Eye (tissue), 1 donor: Measurements from ENCODE around the gene ZKSCAN3.
"Not testable (repeated sequence)": the region's sequence is repeated elsewhere in the genome, so short reads cannot be mapped to it uniquely, and the experiment has no call there.

Experiments
- DNase-seq: peaks from one replicate; pipeline ENCODE4 v3.0.0-alpha.2; 2015

ZKSCAN3 gene

DNA sequence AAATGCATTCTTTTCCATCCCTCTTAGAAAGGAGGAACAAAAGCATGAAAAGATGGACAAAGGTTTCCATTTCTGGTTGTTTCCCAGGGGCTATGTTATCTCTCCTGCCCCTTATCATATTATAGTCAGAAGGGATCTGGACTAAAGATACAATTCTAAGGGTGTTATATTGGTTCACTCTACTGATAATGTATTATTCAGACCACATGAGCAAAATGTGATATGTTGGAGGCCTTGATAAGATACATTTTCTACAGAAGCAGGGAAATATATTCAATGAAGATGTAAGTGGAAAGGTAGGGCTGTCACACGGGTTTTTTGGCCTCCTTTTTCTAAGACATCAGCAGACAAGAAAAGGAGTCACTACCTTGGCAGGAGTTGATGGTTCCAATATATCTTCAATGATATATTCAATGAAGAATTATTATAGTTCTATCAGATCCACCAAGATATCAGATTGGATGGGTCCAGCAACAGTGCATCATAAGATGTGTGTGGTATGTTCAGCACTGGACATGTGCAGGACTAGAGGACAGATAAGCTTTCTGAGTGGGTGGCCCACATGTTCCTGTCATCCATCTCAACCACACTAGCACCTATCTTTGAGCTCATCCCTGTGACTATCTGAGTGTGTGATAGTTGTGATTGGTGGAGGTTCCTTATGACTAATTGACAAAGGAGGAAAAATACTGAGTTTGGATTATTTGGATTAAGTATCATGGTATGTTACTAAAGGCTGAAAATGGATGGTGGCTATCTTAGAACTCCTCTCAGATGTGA lies 5.7 kb upstream of the ZKSCAN3 start:
- no peak for DNase-seq

DNA sequence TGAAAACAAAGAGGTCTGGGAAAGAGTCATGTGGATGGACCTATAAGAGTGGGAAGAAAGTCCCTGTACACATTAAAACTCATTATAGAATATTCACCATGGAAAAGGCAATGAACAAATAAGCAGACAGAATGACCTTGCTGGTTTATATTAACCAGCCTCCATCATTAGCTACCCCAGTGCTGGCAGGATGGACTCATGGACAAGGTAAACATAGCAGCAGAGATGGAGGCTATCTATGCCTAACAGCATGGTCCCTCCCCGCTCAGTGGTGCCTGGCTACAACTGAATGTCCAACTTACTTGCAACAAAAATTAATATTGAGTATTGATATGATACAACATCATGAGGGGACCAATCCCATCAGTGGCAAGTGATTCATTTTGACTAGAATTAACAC lies 4.5 kb upstream of the ZKSCAN3 start:
- no peak for DNase-seq

DNA sequence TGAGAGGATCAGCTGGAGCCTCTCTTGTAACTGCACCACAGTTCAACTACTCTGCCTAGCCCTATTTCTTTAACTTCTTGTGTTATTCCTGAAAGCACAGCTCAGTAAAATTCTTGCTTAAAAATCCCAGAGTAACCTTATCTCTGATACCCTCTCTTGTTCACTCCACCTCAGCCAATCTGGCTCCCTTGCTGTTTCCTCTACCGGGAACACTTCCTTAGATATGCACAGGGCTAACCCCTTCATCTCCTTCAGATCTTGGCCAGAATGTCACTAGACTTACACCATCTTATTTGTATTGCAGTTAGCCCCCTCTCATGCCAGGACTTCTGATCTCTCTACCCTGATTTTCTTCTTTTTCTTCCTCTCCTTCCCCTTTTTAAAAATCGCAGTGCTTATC lies 2.6 kb upstream of the ZKSCAN3 start:
- DNase-seq: no peak

DNA sequence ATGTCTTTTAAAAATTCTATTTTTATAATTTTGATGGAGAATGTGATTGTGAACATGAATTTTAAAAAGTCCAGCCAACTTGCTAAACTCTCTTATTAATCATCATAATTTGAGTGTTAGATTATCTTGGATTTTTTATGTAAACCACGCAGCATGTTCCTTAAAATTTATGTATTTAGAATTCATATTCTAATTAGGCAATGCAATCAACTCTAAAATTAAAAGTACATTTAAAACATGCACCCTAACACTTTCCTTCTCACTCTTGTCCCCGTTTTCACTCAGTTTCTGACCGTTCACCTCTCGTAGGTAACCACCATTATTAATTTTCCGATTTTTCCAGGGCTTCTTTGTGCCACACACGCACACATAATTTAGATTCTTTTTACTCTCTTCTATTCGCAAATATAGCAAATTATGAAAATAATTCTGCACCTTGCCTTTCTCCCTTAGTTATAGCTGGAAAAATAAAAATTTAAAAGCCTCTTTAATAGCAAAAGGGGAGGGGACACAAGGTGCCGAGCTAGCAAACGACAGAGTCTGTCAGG lies 329 bp upstream of the ZKSCAN3 start:
- DNase-seq: no peak

DNA sequence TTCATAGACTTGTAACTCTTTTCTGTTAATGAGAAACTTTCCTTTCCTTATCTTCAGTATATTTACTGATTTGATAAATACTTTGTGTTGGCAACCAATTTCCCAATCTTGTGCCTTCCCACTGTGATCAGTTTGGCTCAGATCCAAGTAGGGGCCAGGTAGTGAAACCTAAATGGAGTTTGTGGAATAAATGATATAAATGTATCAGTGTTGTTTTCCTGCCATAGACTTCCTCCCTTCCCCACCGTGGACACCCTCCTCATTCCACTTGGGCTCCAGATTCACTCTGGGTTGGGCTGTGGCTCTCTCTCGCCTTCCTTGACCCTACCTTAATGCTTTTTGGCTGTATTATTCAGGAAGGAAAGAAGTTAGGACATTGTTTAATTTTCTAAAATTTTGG lies 1.3 kb downstream of the ZKSCAN3 start:
- DNase-seq: no peak

DNA sequence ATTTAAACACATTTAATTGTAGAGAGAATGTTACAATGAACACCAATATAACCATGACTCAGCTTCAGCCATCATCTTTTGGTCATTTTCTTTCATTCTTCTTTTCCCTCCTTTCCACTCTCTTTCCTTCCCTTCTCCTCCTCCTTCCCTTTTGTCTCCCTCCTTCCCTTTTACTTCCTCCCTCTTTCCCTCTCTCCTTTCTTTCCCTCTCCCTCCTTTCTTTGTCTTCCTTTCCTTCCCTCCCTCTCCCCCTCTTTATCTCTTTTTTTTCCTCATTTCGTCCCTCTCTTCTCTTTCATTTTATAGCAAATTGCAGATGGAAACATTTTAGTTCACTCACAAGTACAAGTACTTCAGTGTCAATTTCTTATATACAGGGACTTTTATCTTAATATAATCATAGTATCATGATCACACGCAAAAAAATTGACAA lies 1.8 kb downstream of the ZKSCAN3 start:
- DNase-seq: no peak

DNA sequence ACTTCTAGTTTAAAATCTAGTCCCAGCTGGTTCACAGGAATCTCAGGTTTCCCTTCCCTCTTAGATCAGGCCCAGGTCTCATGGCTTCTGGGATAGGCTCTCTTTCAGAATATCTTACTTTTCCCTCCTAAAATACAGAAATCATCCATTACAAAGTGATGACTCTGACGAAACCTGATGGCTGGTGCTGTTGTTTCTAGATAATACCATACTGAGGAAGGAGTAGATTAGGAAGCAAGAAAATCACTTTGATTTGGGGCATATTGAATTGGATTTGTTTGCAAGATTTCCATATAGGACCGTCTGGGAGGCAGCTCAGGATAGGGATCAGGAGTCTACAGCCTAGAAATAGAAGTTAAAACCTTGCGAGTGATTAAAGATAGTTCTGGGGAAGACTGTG lies 3.6 kb downstream of the ZKSCAN3 start:
- DNase-seq: no peak

DNA sequence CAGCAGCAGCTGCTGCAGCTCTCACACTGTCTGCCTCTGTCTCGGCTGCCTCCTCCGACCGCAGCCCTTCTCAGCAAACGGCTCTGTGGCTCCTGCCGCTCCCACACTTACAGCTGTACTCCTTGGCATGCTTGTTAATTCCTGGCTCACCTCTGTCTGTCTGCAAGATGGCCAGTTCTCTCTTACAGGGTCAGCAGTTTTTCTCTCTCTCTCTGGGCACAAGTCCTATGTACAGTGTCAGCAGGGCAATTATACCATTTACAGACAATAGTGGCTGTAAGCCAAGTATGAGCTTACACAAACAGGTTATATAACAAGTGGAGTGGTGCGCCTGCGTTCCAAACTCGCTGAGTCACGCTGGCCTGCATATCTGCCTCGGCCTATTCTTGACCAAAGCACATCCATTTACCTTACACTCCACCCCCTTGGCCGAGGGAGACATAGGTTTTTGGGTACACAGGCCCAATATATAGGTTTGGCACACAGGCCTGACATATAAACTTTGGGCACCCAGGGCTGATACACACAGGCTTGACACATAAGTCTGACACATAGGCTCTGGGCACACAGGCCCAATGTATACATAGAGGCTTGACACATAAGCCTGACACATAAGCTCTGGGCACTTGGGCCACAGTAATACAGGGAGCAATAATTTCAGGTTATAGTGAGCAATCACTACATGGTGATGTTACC lies 4.4 kb downstream of the ZKSCAN3 start:
- DNase-seq: no peak

DNA sequence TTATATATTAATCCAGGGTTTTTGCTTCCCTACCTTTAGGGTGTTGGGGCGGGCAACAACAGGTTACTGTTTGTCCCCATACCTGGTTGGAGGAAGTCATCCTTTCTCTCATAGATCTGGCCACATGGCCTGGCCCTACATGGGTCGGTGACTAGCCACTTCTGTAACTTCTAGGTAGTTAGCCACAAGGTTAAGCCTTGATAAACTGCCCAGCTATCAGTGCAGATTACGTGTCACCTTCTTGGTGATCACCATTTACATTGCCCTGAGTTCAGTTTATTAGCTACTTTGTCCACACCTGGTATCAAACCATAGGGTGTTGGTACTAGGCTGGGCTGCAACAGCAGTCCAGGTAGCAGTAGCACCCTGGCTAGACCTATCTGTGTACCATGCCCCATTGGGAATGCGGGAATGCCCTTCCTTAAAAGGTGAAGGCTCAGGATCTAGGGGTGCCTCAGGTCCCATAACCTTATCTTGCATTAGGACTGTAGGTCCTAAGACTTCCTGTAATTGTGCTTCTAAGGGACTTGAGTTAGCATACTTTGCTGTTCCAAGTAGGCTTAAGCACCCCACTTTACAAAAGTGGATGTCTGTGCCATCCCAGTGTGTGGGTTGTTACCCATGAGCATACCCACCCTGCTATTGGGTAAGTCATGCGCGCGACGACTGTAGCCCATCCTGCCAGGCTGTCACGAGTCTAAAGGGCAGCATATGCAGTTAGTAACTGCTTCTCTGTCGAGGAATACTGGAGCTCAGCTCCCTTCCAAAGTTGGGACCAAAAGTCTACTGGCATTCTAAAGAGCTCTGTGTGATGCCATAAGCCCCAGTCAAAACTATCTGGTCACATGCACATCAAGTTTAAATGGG lies 5.2 kb downstream of the ZKSCAN3 start:
- no peak for DNase-seq

DNA sequence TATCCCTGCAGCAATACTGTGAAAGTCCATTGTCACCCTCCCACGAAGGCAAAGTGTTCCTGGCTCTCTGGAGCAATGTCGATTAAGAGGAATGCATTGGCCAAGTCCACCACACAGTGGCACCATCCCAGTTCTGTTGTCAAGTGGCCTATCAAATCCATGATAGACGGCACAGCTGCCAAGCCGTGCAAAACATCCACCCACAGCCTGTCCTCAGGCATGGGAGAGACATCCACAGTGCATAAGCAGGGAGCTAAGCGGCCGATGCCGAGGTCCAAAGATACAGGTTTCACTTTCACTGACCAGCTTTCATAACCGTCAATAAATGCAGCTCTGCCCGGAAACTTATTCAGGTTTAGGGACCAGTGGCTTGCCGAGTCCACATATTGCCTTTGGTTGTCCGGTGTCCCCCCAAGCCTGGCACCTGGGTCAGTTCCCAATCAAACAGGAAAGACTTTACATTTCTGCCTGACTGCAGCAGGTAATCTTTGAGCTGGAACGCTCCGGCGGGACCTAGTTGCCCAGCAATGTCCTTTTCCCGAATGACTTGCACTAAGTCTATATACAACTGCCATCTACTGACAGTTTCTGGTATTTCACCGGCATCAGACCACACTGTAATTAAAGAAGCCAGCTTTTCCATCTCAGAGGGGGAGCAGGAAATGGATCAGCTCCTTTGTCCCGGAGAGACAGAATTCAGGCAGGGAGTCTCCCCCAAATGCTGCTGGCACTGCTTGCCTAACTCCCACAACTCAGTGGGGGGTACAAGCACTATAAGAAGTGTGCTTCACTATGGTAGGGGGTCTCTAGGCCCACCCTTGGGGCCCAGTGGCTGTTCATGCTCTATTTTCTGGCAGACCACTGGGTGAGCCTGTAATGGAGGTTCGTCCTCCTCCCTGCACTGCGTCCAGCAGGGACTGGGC lies 6.3 kb downstream of the ZKSCAN3 start:
- peak; percentile 96 for DNase-seq

DNA sequence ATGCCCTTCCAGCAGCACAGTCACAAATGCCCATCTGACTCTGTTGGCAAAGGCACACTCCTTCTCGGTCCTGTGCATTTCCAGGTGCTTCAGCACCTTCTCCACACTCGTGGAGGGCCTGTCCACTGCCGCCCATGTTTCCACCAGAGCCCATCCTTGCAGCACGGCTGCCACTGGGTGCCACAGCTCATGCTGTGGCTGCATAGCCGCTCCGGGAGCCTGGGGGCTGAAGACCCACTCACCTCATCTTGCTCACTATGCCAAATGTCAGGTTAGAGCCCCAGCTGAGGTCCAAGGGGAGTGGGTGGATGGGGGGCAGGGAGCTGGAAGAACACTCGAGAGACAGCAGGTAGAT lies 6.9 kb downstream of the ZKSCAN3 start:
- no peak for DNase-seq

DNA sequence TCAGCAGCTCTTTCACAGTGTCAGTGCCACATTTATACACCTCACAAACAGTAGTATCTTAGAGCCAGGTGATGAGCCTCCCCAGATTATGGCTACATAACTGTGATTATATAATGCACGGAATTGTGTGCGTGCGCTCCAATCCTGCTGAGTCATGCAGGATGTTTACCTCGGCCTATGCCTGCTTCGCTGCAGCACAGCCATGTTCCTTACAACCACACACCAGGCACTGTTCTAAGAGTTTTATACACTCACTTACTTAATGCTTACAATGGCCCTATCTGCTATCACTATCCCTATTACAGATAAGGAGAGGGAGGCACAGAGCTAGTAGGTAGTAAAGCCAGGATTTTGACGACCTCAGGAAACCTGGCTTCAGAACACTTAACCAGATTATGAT lies 7.3 kb downstream of the ZKSCAN3 start:
- DNase-seq: no peak

DNA sequence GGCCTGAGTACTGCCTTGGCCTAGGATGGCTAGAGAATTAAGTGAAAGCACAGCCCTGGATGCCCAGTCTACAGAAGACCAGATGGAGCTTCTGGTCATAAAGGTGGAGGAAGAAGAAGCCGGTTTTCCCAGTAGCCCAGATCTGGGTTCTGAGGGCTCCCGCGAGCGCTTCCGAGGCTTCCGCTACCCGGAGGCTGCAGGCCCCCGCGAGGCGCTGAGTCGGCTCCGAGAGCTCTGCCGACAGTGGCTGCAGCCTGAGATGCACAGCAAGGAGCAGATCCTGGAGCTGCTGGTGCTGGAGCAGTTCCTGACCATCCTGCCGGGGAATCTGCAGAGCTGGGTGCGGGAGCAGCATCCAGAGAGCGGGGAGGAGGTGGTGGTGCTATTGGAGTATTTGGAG lies 9.8 kb downstream of the ZKSCAN3 start:
- DNase-seq: not testable (repeated sequence)

DNA sequence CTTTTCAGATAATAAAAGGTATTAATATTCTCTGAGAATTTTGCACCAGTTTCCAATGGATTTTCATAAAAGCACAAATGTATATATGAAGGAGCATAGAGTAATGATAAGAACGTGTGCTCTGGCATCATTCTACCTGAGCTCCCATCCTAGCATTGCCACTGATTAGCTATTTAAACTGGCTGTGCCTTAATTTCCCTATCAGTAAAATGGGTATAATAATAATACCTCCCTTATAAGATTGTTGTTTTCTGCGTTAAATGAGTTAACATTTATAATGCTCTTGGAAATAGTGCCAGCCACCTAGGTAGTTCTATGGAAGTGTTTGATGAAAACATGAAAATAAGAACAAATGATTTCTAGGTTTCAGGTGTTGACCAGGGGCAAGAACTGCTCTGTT lies 11.2 kb downstream of the ZKSCAN3 start:
- DNase-seq: no peak

DNA sequence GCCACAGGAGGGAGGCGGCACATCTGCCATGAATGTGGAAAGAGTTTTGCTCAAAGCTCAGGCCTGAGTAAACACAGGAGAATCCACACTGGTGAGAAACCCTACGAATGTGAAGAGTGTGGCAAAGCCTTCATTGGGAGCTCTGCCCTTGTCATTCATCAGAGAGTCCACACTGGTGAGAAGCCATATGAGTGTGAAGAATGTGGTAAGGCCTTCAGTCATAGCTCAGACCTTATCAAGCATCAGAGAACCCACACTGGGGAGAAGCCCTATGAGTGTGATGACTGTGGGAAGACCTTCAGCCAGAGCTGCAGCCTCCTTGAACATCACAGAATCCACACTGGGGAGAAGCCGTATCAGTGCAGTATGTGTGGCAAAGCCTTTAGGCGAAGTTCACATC lies 15.8 kb downstream of the ZKSCAN3 start:
- DNase-seq: not testable (repeated sequence)

DNA sequence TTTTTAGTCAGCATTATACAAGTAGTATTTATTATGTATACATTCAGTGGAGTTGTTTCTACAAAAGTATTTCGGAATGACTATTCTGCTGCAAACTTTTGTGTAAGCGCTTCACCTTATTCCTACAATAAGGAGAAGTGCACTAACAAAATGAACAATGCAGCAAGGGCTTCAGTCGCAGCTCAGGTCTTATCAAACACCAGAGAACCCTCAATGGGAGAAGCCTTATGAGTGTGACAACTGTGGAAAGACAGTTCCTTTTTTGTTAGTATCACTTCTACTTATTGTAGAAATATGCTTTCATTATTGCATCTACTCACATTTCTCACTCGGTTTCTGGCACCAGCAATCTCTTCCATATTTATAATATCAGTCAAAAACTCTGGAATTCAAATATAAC lies 18.8 kb downstream of the ZKSCAN3 start:
- no peak for DNase-seq

DNA sequence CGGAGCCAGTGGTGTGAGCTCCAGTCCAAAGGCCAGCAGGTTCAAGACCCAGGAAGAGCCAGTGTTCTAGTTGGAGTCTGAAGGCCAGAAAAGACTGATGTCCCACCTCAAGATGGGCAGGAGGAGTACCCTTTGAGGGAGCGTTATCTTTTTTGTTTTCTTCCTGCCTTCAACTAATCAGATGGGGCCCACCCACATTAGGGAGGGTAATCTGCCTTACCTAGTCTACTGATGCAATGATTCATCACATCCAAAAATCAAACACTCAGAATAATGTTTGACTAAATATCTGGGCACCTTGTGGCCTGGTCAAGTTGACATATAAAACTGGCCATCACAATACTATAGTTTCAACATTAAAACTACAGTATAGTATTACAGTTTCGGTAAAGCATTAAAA lies 19.7 kb downstream of the ZKSCAN3 start:
- DNase-seq: no peak

DNA sequence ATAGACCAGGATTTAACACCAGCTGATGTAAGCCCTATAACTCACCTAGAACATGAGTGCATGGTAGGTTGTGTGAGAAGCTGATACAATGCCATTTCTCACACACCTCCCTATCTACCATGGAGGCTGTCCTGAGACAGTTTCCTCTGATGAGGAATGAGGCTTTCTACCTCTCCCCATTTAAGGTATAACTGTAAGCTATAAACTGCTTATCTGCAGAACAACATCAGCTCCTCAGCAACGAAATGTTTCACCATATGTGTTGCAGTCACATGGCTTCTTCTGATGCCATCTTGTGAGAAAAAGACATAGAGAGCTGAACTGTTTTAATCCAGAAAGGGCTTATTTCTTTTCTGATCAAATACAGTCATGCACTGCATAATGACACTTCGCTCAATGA lies 20.7 kb downstream of the ZKSCAN3 start:
- no peak for DNase-seq

DNA sequence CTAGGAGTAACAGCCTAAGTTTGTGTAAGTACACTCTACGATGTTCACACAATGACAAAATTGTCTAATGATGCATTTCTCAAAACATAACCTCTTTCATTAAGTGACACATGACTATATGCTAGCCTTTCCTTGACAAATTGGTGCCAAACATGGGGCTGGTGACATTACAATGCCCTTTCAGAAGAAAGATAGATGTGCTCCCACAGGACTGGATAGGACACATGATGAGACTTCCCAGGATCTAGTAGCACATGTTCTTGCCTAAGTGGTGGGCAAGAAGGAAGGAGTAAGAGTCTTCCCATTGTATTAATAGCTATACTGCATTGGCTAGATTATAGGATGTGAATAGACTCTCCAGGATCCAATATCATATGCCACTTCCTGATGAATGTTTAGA lies 21.5 kb downstream of the ZKSCAN3 start:
- no peak for DNase-seq

DNA sequence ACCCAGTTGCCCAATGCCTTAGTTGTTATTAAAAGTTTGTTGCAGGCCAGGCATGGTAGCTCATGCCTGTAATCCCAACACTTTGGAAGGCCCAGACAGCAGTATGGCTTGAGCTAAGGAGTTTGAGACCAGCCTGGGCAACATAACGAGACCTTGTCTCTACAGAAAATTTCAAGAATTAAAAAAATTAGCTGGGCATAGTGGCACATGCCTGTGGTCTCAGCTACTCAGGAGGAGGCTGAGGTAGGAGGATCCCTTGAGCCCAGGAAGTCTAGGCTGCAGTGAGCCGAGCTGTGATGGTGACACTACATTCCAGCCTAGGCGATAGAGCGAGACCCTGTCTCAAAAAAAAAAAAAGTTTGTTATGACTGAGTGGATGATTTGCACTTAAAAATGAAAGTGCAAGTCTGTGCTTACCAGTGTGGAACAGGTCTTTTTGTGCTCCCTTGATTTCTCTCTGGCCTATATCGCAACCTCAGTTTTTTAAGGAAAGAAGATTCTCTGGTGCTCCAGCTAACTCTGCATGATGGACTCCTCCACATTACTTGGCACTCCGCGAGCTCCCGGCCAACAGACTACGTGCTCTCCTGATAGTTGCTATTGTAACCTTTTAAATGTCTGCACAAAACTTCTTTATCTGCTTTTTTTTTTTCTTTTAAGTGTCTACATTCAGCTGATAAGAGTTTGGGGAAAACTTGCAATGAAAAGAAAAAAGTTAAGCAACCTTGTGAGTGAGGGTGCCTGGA lies 22.1 kb downstream of the ZKSCAN3 start:
- DNase-seq: no peak

DNA sequence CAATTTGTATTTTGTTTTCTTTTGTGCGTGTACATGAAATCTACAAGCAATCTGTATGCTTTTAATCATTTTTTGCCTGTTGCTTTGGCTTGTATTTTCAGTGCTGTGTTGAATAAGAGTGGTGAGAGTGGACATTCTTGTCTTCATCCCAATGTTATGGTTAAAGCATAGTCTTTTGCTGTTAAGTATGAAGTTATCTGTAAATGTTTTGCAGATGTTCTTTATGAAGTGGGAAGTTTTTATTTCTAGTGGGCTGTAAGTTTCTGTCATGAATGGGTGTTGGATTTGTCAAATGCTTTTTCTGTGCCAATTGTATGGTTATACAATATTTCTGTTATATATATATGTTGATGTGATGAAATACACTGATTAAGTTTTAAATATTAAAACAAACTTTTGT lies 24.2 kb downstream of the ZKSCAN3 start:
- DNase-seq: no peak

DNA sequence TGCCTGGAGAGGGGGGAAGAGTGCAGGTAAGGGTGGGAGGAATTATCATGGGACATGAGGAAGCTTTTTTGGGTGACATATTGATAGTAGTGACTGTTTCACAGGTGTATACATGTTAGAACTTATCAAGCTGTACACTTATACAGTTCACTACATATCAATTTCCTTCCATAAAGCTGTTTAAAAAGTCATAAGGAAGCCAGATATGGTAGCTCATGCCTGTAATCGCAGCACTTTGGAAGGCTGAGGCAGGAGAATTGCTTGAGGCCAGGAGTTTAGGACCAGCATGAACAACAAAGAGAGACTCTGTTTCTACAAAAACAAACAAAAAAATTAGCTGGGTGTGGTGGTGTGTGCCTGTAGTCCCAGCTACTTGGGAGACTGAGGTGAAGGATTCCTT lies 28.1 kb downstream of the ZKSCAN3 start:
- DNase-seq: no peak
